Astrocyte (in vitro differentiated cells and primary cell): ENCODE measurements around the gene APP. TPM values are rescaled to one million over a fixed set of nuclear protein-coding genes. Genes with fewer than 3 reads are reported as not detected.
A peak's percentile ranks its signal among the peaks of the same experiment; 100 is the strongest.

Experiments used
- DNase-seq: peaks from one replicate; pipeline ENCODE4 v3.0.0-alpha.2; 2010; ENCODE audit warnings: low read depth
- FAIRE-seq: peaks from 2 replicates; lab custom pipeline; 2011; peaks lifted over from hg19 to GRCh38; lab: Jason Lieb, UNC
- H2AFZ ChIP-seq: 2 replicates; pipeline ENCODE4 v1.6.0; 2012; ENCODE audit warnings: low read depth, low read length, inconsistent platforms
- H3K27ac ChIP-seq: 2 replicates; pipeline ENCODE4 v1.5.1; 2011; ENCODE audit warnings: low read depth, low read length, inconsistent platforms
- H3K27me3 ChIP-seq: 2 replicates; pipeline ENCODE4 v1.6.0; 2011; ENCODE audit warnings: low read length, inconsistent platforms; ENCODE audit not compliant: insufficient read depth
- H3K36me3 ChIP-seq: 2 replicates; pipeline ENCODE4 v1.5.1; 2011; ENCODE audit warnings: low read length, inconsistent platforms; ENCODE audit not compliant: insufficient read depth
- H3K4me1 ChIP-seq: 2 replicates; pipeline ENCODE4 v1.5.1; 2011; ENCODE audit warnings: low read length, inconsistent platforms; ENCODE audit not compliant: insufficient read depth
- H3K4me2 ChIP-seq: 2 replicates; pipeline ENCODE4 v1.6.0; 2012; ENCODE audit warnings: low read length, inconsistent platforms
- H3K4me3 ChIP-seq: 2 replicates; pipeline ENCODE4 v1.5.1; 2011; ENCODE audit warnings: low read depth, mild to moderate bottlenecking, low read length, inconsistent platforms; ENCODE audit not compliant: insufficient read depth
- H3K79me2 ChIP-seq: 2 replicates; pipeline ENCODE4 v1.6.0; 2012; ENCODE audit warnings: mild to moderate bottlenecking, low read length, inconsistent platforms; ENCODE audit not compliant: insufficient read depth
- H3K9ac ChIP-seq: 2 replicates; pipeline ENCODE4 v1.6.0; 2012; ENCODE audit warnings: mild to moderate bottlenecking, low read length, inconsistent platforms
- H3K9me3 ChIP-seq: 2 replicates; pipeline ENCODE4 v1.5.1; 2012; ENCODE audit warnings: low read depth, mild to moderate bottlenecking, low read length, inconsistent platforms; ENCODE audit not compliant: insufficient read depth
- H4K20me1 ChIP-seq: 2 replicates; pipeline ENCODE4 v1.6.0; 2012; ENCODE audit warnings: low read length, inconsistent platforms; ENCODE audit not compliant: insufficient read depth
- H3K27ac Mint-ChIP-seq: one replicate; pipeline ENCODE4 v1.8.0; 2021; ENCODE audit warnings: mild to moderate bottlenecking, mixed read lengths; ENCODE audit not compliant: unreplicated experiment
- H3K27me3 Mint-ChIP-seq: one replicate; pipeline ENCODE4 v1.8.0; 2021; ENCODE audit warnings: low read depth, mixed read lengths; ENCODE audit not compliant: unreplicated experiment
- H3K36me3 Mint-ChIP-seq: one replicate; pipeline ENCODE4 v1.8.0; 2021; ENCODE audit warnings: low read depth, mixed read lengths; ENCODE audit not compliant: unreplicated experiment
- H3K4me1 Mint-ChIP-seq: one replicate; pipeline ENCODE4 v1.8.0; 2021; ENCODE audit warnings: low read depth, mixed read lengths; ENCODE audit not compliant: unreplicated experiment
- H3K4me3 Mint-ChIP-seq: one replicate; pipeline ENCODE4 v1.8.0; 2021; ENCODE audit warnings: mild to moderate bottlenecking, moderate library complexity, mixed read lengths; ENCODE audit not compliant: unreplicated experiment
- H3K9me3 Mint-ChIP-seq: one replicate; pipeline ENCODE4 v1.8.0; 2021; ENCODE audit warnings: mild to moderate bottlenecking, mixed read lengths; ENCODE audit not compliant: unreplicated experiment
- CTCF ChIP-seq: IDR thresholded peaks from 2 replicates; pipeline ENCODE4 v1.5.1; 2011; ENCODE audit warnings: low read depth, mild to moderate bottlenecking, inconsistent platforms, low read length, moderate library complexity; ENCODE audit not compliant: insufficient read depth
- EZH2 ChIP-seq: IDR thresholded peaks from 2 replicates; pipeline ENCODE4 v1.6.1; 2012; ENCODE audit warnings: mild to moderate bottlenecking, low read length, inconsistent platforms; ENCODE audit not compliant: insufficient read depth
- total RNA-seq: library from RNA; stranded (reverse); gene quantifications from 2 replicates; pipeline ENCODE4 v1.2.1, GENCODE V29; 2021

APP gene
- total RNA-seq, 1 donor from 2014 or later = 823 TPM

GRCh38 chr21:26098772-26099397 is 71.7 kb downstream of the APP start:
- no peak overlapping the region for H3K4me3 ChIP-seq
- H3K9me3 ChIP-seq = no peaks in the 10 kb centered on the region
- H3K36me3 Mint-ChIP-seq = no peaks in the 10 kb centered on the region
- H3K27me3 ChIP-seq = no peaks in the 10 kb centered on the region
- no peak for TF ChIP-seq EZH2
- no peak for TF ChIP-seq CTCF
- no peaks in the 10 kb centered on the region for H3K4me1 ChIP-seq
- peaks cover 16% of the 10 kb centered on the region for H3K4me1 Mint-ChIP-seq
- peaks cover 68% of the 10 kb centered on the region for H4K20me1 ChIP-seq
- H3K79me2 ChIP-seq = peaks cover 64% of the 10 kb centered on the region
- H3K27ac Mint-ChIP-seq = peak overlapping the region; percentile 18
- no peak overlapping the region for H3K9ac ChIP-seq
- no peak overlapping the region for H2AFZ ChIP-seq
- no peak overlapping the region for H3K4me3 Mint-ChIP-seq
- FAIRE-seq (peak; percentile 37), DNase-seq (no peak)
- no peak overlapping the region for H3K27ac ChIP-seq
- no peak overlapping the region for H3K4me2 ChIP-seq
- no peaks in the 10 kb centered on the region for H3K9me3 Mint-ChIP-seq
- no peaks in the 10 kb centered on the region for H3K27me3 Mint-ChIP-seq
- no peaks in the 10 kb centered on the region for H3K36me3 ChIP-seq

GRCh38 chr21:26097475-26097874 is 73.1 kb downstream of the APP start:
- Mint-ChIP-seq H3K9me3 (no peaks in the 10 kb centered on the region), H3K36me3 (no peaks in the 10 kb centered on the region), H3K4me3 (no peak overlapping the region), H3K4me1 (peaks cover 20% of the 10 kb centered on the region), H3K27me3 (no peaks in the 10 kb centered on the region), H3K27ac (no peak overlapping the region)
- Histone ChIP-seq H3K4me1 (peaks cover 4% of the 10 kb centered on the region), H3K27ac (no peak overlapping the region), H3K27me3 (no peaks in the 10 kb centered on the region), H4K20me1 (peaks cover 69% of the 10 kb centered on the region), H2AFZ (no peak overlapping the region), H3K9me3 (no peaks in the 10 kb centered on the region), H3K79me2 (peaks cover 70% of the 10 kb centered on the region), H3K36me3 (no peaks in the 10 kb centered on the region), H3K4me3 (no peak overlapping the region), H3K4me2 (no peak overlapping the region), H3K9ac (no peak overlapping the region)
- FAIRE-seq (no peak), DNase-seq (no peak)
- TF ChIP-seq EZH2 = no peak
- no peak for TF ChIP-seq CTCF
